GM12801 (cell line): ENCODE measurements around the gene NTN5.

Experiments used
- CTCF ChIP-seq: IDR thresholded peaks from one replicate; pipeline ENCODE4 v1.5.1; 2011; ENCODE audit warnings: control low read depth; ENCODE audit not compliant: insufficient read length; ENCODE audit errors: extremely low read depth

NTN5 gene

GRCh38 chr19:48632692-48633147 is 40.1 kb downstream of the NTN5 start:
- no peak for TF ChIP-seq CTCF

- no peak for TF ChIP-seq CTCF
Observed at GRCh38 chr19:48631225-48631624, 41.6 kb downstream of the NTN5 start.

GRCh38 chr19:48630296-48631063 is 42.3 kb downstream of the NTN5 start:
- no peak for TF ChIP-seq CTCF

DNA sequence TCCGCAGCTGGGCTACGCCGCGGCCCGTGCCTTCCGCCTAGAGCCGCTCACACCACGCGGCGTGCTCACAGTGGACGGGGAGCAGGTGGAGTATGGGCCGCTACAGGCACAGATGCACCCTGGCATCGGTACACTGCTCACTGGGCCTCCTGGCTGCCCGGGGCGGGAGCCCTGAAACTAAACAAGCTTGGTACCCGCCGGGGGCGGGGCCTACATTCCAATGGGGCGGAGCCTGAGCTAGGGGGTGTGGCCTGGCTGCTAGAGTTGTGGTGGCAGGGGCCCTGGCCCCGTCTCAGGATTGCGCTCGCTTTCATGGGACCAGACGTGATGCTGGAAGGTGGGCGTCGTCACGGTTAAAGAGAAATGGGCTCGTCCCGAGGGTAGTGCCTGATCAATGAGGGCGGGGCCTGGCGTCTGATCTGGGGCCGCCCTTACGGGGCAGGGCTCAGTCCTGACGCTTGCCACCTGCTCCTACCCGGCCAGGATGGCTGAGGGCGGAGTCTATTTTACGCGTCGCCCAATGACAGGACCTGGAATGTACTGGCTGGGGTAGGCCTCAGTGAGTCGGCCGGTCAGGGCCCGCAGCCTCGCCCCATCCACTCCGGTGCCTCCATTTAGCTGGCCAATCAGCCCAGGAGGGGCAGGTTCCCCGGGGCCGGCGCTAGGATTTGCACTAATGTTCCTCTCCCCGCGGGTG is 43.1 kb downstream of the NTN5 start:
- TF ChIP-seq CTCF, result no peak

DNA sequence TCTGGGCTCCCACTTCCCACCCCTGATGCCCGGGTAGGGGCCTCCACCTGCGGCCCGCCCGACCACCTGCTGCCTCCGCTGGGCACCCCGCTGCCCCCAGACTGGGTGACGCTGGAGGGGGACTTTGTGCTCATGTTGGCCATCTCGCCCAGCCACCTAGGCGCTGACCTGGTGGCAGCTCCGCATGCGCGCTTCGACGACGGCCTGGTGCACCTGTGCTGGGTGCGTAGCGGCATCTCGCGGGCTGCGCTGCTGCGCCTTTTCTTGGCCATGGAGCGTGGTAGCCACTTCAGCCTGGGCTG is 43.6 kb downstream of the NTN5 start:
- TF ChIP-seq CTCF, result no peak

DNA sequence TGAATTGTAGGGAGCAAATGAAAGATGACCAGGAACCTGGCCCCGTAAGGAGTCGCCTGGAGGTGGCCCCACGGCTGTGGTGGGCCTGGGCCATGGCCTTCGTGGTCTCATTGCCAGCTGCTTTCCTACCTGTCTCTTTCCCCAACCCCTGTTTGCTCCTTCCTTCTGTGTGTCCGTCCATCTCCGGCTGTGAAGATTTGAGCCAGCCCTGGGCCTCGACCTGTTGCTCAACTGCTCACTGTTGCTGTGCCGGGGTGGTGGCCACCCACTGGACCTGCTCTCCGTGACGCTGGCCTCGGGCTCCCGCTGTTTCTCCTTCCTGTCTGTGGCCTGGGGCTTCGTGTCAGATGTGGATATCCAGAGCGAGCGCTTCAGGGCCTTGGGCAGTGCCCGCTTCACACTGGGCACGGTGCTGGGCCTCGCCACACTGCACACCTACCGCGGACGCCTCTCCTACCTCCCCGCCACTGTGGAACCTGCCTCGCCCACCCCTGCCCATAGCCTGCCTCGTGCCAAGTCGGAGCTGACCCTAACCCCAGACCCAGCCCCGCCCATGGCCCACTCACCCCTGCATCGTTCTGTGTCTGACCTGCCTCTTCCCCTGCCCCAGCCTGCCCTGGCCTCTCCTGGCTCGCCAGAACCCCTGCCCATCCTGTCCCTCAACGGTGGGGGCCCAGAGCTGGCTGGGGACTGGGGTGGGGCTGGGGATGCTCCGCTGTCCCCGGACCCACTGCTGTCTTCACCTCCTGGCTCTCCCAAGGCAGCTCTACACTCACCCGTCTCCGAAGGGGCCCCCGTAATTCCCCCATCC is 44.1 kb downstream of the NTN5 start:
- no peak for TF ChIP-seq CTCF

GRCh38 chr19:48627865-48628314 is 44.9 kb downstream of the NTN5 start:
- no peak for TF ChIP-seq CTCF
